ENCODE measurements around the gene AARS2.

DNA sequence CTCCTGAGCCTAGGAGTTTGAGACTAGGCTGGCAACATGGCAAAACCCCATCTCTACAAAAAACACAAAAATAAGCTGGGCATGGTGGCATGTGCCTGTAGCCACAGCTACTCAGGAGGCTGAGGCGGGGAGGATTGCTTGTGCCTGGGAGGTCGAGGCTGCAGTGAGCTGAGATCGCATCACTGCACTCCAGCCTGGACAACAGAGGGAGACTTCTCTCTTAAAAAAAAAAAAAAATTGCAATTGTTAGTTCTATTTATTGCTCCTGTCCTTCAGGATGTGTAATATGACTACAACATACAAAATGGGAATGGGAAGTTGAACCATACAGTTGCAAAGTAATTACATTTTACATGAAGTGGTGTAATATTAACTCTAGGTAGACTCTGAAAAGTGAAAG lies 8.1 kb upstream of the AARS2 start:
- no peak for TF ChIP-seq SP1 (IDR thresholded peaks at IDR 0.05; ENCODE audit: low read depth, low read length)
- TF ChIP-seq POLR2A (IDR thresholded peaks at IDR 0.05; ENCODE audit: control extremely low read depth in 1 of 2, low read depth in 2 of 2, low read length in 2 of 2), result no peak
- TF ChIP-seq CBX5 (IDR thresholded peaks at IDR 0.05; ENCODE audit: low read depth, low read length), result no peak
- TF ChIP-seq BRCA1 (IDR thresholded peaks at IDR 0.05; ENCODE audit: low read depth, low read length), result no peak
- no peak for TF ChIP-seq MAX (IDR thresholded peaks at IDR 0.05)
- TF ChIP-seq, protein P1, sequence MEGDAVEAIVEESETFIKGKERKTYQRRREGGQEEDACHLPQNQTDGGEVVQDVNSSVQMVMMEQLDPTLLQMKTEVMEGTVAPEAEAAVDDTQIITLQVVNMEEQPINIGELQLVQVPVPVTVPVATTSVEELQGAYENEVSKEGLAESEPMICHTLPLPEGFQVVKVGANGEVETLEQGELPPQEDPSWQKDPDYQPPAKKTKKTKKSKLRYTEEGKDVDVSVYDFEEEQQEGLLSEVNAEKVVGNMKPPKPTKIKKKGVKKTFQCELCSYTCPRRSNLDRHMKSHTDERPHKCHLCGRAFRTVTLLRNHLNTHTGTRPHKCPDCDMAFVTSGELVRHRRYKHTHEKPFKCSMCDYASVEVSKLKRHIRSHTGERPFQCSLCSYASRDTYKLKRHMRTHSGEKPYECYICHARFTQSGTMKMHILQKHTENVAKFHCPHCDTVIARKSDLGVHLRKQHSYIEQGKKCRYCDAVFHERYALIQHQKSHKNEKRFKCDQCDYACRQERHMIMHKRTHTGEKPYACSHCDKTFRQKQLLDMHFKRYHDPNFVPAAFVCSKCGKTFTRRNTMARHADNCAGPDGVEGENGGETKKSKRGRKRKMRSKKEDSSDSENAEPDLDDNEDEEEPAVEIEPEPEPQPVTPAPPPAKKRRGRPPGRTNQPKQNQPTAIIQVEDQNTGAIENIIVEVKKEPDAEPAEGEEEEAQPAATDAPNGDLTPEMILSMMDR (IDR thresholded peaks at IDR 0.05; ENCODE audit: control extremely low read depth in 1 of 3, insufficient read depth in 1 of 3, low read depth in 1 of 3, low read length in 3 of 3), result no peak
- TF ChIP-seq HDAC6 (IDR thresholded peaks at IDR 0.05; ENCODE audit: low read depth, low read length), result no peak
- TF ChIP-seq E2F6 (IDR thresholded peaks at IDR 0.05), result no peak
- TF ChIP-seq ATF3 (IDR thresholded peaks at IDR 0.05; ENCODE audit: insufficient read depth, low read depth, low read length), result no peak
